Osteoblast (primary cell): Measurements from ENCODE around the gene SPC24. TPM values are rescaled to one million over a fixed set of nuclear protein-coding genes. Genes with fewer than 3 reads are reported as not detected.

Source experiments
- DNase-seq: peaks from one replicate; pipeline ENCODE4 v3.0.0; 2011; ENCODE audit warnings: low spot score, mixed read lengths; ENCODE audit not compliant: insufficient read length; ENCODE audit errors: missing footprints
- H2AFZ ChIP-seq: 2 replicates; pipeline ENCODE4 v1.6.0; 2011; ENCODE audit warnings: mild to moderate bottlenecking, low read length
- H3K27ac ChIP-seq: 2 replicates; pipeline ENCODE4 v1.5.1; 2011; ENCODE audit warnings: mild to moderate bottlenecking, low read depth, low read length, moderate library complexity
- H3K27me3 ChIP-seq: 2 replicates; pipeline ENCODE4 v1.6.0; 2012; ENCODE audit warnings: mild to moderate bottlenecking, control low read depth, inconsistent platforms, low read length, moderate library complexity; ENCODE audit not compliant: insufficient read depth
- H3K36me3 ChIP-seq: 2 replicates; pipeline ENCODE4 v1.5.1; 2011; ENCODE audit warnings: mild to moderate bottlenecking, low read length, control low read depth, moderate library complexity; ENCODE audit not compliant: insufficient read depth
- H3K4me1 ChIP-seq: 2 replicates; pipeline ENCODE4 v1.5.1; 2011; ENCODE audit warnings: mild to moderate bottlenecking, low read length, control low read depth, moderate library complexity; ENCODE audit not compliant: insufficient read depth
- H3K4me2 ChIP-seq: 2 replicates; pipeline ENCODE4 v1.6.0; 2011; ENCODE audit warnings: mild to moderate bottlenecking, low read length; ENCODE audit not compliant: insufficient read depth
- H3K4me3 ChIP-seq: fragments of 200-600 bp; sonication (generic); 3 replicates; pipeline ENCODE4 v1.5.1; 2012; ENCODE audit warnings: mild to moderate bottlenecking, low read length, inconsistent platforms; ENCODE audit not compliant: insufficient read depth
- H3K79me2 ChIP-seq: 2 replicates; pipeline ENCODE4 v1.6.0; 2012; ENCODE audit warnings: mild to moderate bottlenecking, low read length, control low read depth, inconsistent platforms; ENCODE audit not compliant: insufficient read depth
- H3K9me3 ChIP-seq: 2 replicates; pipeline ENCODE4 v1.5.1; 2011; ENCODE audit warnings: low read depth, low read length, control low read depth
- H4K20me1 ChIP-seq: 2 replicates; pipeline ENCODE4 v1.6.0; 2012; ENCODE audit warnings: mild to moderate bottlenecking, low read length, control low read depth; ENCODE audit not compliant: insufficient read depth
- CTCF ChIP-seq: IDR thresholded peaks from 2 replicates; pipeline ENCODE4 v1.5.1; 2011; ENCODE audit warnings: mild to moderate bottlenecking, low read depth, low read length, moderate library complexity; ENCODE audit errors: extremely low read depth
- total RNA-seq: library from RNA; depleted of rRNA; stranded (reverse); fragments of >200 nt; gene quantifications from 2 replicates; pipeline ENCODE4 v1.2.3, GENCODE V29; 2012

The SPC24 gene
- total RNA-seq, 1 donor = 5.4 TPM

- H4K20me1 ChIP-seq = peaks cover 13% of the 10 kb centered on the region
- DNase-seq = peak; percentile 100
- H3K79me2 ChIP-seq = peaks cover 46% of the 10 kb centered on the region
- H3K4me1 ChIP-seq = peaks cover 11% of the 10 kb centered on the region
- H3K4me3 ChIP-seq = peak within 1 kb of the TSS; percentile 91
- peak within 1 kb of the TSS; percentile 65 for H3K27ac ChIP-seq
- H2AFZ ChIP-seq = peak within 1 kb of the TSS; percentile 51
- no peak for TF ChIP-seq CTCF
- H3K9me3 ChIP-seq = no peaks in the 10 kb centered on the region
- H3K27me3 ChIP-seq = no peaks in the 10 kb centered on the region
- H3K36me3 ChIP-seq = peaks cover 20% of the 10 kb centered on the region
- H3K4me2 ChIP-seq = peak within 1 kb of the TSS; percentile 89
These were observed 42.0 kb upstream of the SPC24 start, which contains the start of gene KANK2 for GRCh38 chr19:11197291-11198174. KANK2 (minus strand) TSS chr19:11197545; CDS start chr19:11194511, 3,034 bp downstream.

GRCh38 chr19:11196406-11197287 lies 41.1 kb upstream of the SPC24 start:
- no peak for TF ChIP-seq CTCF
- no peaks in the 10 kb centered on the region for H3K27me3 ChIP-seq
- DNase-seq = peak; percentile 99
- peaks cover 14% of the 10 kb centered on the region for H3K4me1 ChIP-seq
- peaks cover 17% of the 10 kb centered on the region for H4K20me1 ChIP-seq
- H3K4me2 ChIP-seq = peak overlapping the region; percentile 89
- H2AFZ ChIP-seq = no peak overlapping the region
- peak overlapping the region; percentile 91 for H3K4me3 ChIP-seq
- no peaks in the 10 kb centered on the region for H3K9me3 ChIP-seq
- H3K27ac ChIP-seq = peak overlapping the region; percentile 65
- peaks cover 54% of the 10 kb centered on the region for H3K79me2 ChIP-seq
- H3K36me3 ChIP-seq = peaks cover 29% of the 10 kb centered on the region

- TF ChIP-seq CTCF = no peak
- H3K4me2 ChIP-seq = peak overlapping the region; percentile 89
- H3K27ac ChIP-seq = peak overlapping the region; percentile 15
- peaks cover 31% of the 10 kb centered on the region for H3K36me3 ChIP-seq
- peaks cover 60% of the 10 kb centered on the region for H3K79me2 ChIP-seq
- H4K20me1 ChIP-seq = peaks cover 19% of the 10 kb centered on the region
- H3K4me3 ChIP-seq = peak overlapping the region; percentile 57
- H3K27me3 ChIP-seq = no peaks in the 10 kb centered on the region
- no peaks in the 10 kb centered on the region for H3K9me3 ChIP-seq
- H2AFZ ChIP-seq = no peak overlapping the region
- peak; percentile 73 for DNase-seq
- peaks cover 16% of the 10 kb centered on the region for H3K4me1 ChIP-seq
These were observed 40.1 kb upstream of the SPC24 start for GRCh38 chr19:11195681-11196080.
